GM20431 (cell line): ENCODE data around the gene NPPC.
"Not testable (repeated sequence)": the region's sequence is repeated elsewhere in the genome, so short reads cannot be mapped to it uniquely, and the experiment has no call there.

Source experiments
- in situ Hi-C: fragments of 300-500 bp; cut with MseI, MboI; formaldehyde crosslinking; loops from one replicate; pipeline ENCODE4 v1.15.0; 2020; ENCODE audit warnings: low sequenced_read_pairs; ENCODE audit not compliant: unreplicated experiment

Gene NPPC

GRCh38 chr2:231923951-231924888 lies 2.0 kb downstream of the NPPC start:
- in situ Hi-C loops = no loop called here

GRCh38 chr2:231923010-231923344 lies 3.2 kb downstream of the NPPC start:
- in situ Hi-C loops = no loop called here

- in situ Hi-C loops = no loop called here
Observed at GRCh38 chr2:231922311-231923009, 3.7 kb downstream of the NPPC start.

GRCh38 chr2:231920795-231921194 lies 5.4 kb downstream of the NPPC start:
- in situ Hi-C loops = no loop called here

GRCh38 chr2:231920366-231920765 lies 5.8 kb downstream of the NPPC start:
- in situ Hi-C loops = no loop called here

GRCh38 chr2:231919341-231920035 lies 6.7 kb downstream of the NPPC start:
- in situ Hi-C loops = no loop called here

- in situ Hi-C loops = no loop called here
Observed at GRCh38 chr2:231918501-231919330, 7.5 kb downstream of the NPPC start.

GRCh38 chr2:231917280-231918066 lies 8.7 kb downstream of the NPPC start:
- in situ Hi-C loops = no loop called here

GRCh38 chr2:231914077-231914690 lies 12.0 kb downstream of the NPPC start:
- in situ Hi-C loops = no loop called here

- in situ Hi-C loops = no loop called here
Observed at GRCh38 chr2:231911381-231911780, 14.8 kb downstream of the NPPC start.

GRCh38 chr2:231910771-231911170 lies 15.4 kb downstream of the NPPC start:
- in situ Hi-C loops = no loop called here

- in situ Hi-C loops = not testable (repeated sequence)
Observed at GRCh38 chr2:231910161-231910560, 16.0 kb downstream of the NPPC start.

GRCh38 chr2:231909631-231910030 lies 16.6 kb downstream of the NPPC start:
- in situ Hi-C loops = no loop called here

- in situ Hi-C loops = no loop called here
Observed at GRCh38 chr2:231908584-231908983, 17.6 kb downstream of the NPPC start.

- in situ Hi-C loops = no loop called here
Observed at GRCh38 chr2:231907765-231908164, 18.4 kb downstream of the NPPC start.

- in situ Hi-C loops = no loop called here
Observed at GRCh38 chr2:231905026-231905425, 21.2 kb downstream of the NPPC start.

- in situ Hi-C loops = no loop called here
Observed at GRCh38 chr2:231904161-231904611, 22.0 kb downstream of the NPPC start.

GRCh38 chr2:231902598-231902997 lies 23.6 kb downstream of the NPPC start:
- in situ Hi-C loops = no loop called here

GRCh38 chr2:231900972-231901371 lies 25.2 kb downstream of the NPPC start:
- in situ Hi-C loops = no loop called here
